Kidney epithelial cell (primary cell): ENCODE results near the gene TMEM181. TPM values are rescaled to one million over a fixed set of nuclear protein-coding genes. Genes with fewer than 3 reads are reported as not detected.

Source experiments
- DNase-seq: peaks from one replicate; pipeline ENCODE4 v3.0.0-alpha.2; 2010; ENCODE audit warnings: low read depth
- H3K27me3 ChIP-seq: 2 replicates; pipeline ENCODE4 v1.6.0; 2011; ENCODE audit warnings: low read length; ENCODE audit not compliant: control insufficient read depth, insufficient read depth
- H3K36me3 ChIP-seq: 2 replicates; pipeline ENCODE4 v1.5.1; 2011; ENCODE audit warnings: low read length; ENCODE audit not compliant: control insufficient read depth, insufficient read depth
- H3K4me3 ChIP-seq: 2 replicates; pipeline ENCODE4 v1.5.1; 2011; ENCODE audit warnings: low read depth, mild to moderate bottlenecking, control low read depth, low read length
- CTCF ChIP-seq: IDR thresholded peaks from 2 replicates; pipeline ENCODE4 v1.5.1; 2011; ENCODE audit warnings: mild to moderate bottlenecking, moderate library complexity, low read length, control low read depth, inconsistent platforms; ENCODE audit not compliant: insufficient read depth, poor library complexity, severe bottlenecking
- total RNA-seq: library from RNA; depleted of rRNA; stranded (reverse); fragments of >200 nt; gene quantifications from 2 replicates; pipeline ENCODE4 v1.2.3, GENCODE V29; 2015

TMEM181 gene
- total RNA-seq, 1 donor from 2014 or later: 22.1 TPM

GRCh38 chr6:158663625-158664165, 103.8 kb downstream of the TMEM181 start:
- H3K36me3 ChIP-seq: no peaks in the 10 kb centered on the region
- TF ChIP-seq CTCF: no peak
- no peaks in the 10 kb centered on the region for H3K27me3 ChIP-seq
- DNase-seq: no peak
- no peak overlapping the region for H3K4me3 ChIP-seq

- TF ChIP-seq CTCF: no peak
- no peak for DNase-seq
- Histone ChIP-seq H3K36me3 (no peaks in the 10 kb centered on the region), H3K4me3 (no peak overlapping the region), H3K27me3 (no peaks in the 10 kb centered on the region)
Observed at GRCh38 chr6:158665332-158665731, 105.4 kb downstream of the TMEM181 start.

- no peak for TF ChIP-seq CTCF
- Histone ChIP-seq H3K27me3 (no peaks in the 10 kb centered on the region), H3K36me3 (no peaks in the 10 kb centered on the region), H3K4me3 (no peak overlapping the region)
- no peak for DNase-seq
Observed at GRCh38 chr6:158666628-158667359, 106.9 kb downstream of the TMEM181 start.

GRCh38 chr6:158667360-158667981, 107.6 kb downstream of the TMEM181 start:
- no peak for DNase-seq
- Histone ChIP-seq H3K27me3 (no peaks in the 10 kb centered on the region), H3K4me3 (no peak overlapping the region), H3K36me3 (no peaks in the 10 kb centered on the region)
- no peak for TF ChIP-seq CTCF

- no peak for DNase-seq
- H3K4me3 ChIP-seq: no peak overlapping the region
- no peaks in the 10 kb centered on the region for H3K36me3 ChIP-seq
- H3K27me3 ChIP-seq: no peaks in the 10 kb centered on the region
- no peak for TF ChIP-seq CTCF
Observed at GRCh38 chr6:158668707-158669103, 108.8 kb downstream of the TMEM181 start.
